K562 (cell line): ENCODE data around the gene NRM. TPM values are rescaled to one million over a fixed set of nuclear protein-coding genes. Genes with fewer than 3 reads are reported as not detected.

ENCODE experiments used
- HDAC8 ChIP-seq: fragments of 450-650 bp; IDR thresholded peaks from 2 replicates; pipeline ENCODE4 v1.6.1; 2016; ENCODE audit warnings: mild to moderate bottlenecking, missing genetic modification characterization, moderate library complexity, missing compliant biosample characterization
- JUND ChIP-seq, 2 experiments: IDR thresholded peaks; 2 replicates in 1 of 2; 3 replicates in 1 of 2; pipeline ENCODE4 v1.6.1; 2011; ENCODE audit warnings: borderline replicate concordance in 2 of 2, low read depth in 2 of 2, low read length in 2 of 2, improper control_type of control experiment in 1 of 2, missing biosample characterization in 1 of 2, missing genetic modification characterization in 1 of 2, missing genetic modification reagents in 1 of 2
- POLR2H ChIP-seq: IDR thresholded peaks from 2 replicates; pipeline ENCODE4 v1.6.1; 2016; ENCODE audit warnings: missing genetic modification characterization, low read depth, mild to moderate bottlenecking, control low read depth, missing compliant biosample characterization, moderate library complexity
- RAD21 ChIP-seq, 2 experiments: fragments of 250-450 bp in 1 of 2; fragments of 450-650 bp in 1 of 2; sonication (Bioruptor Pico) in 1 of 2; formaldehyde crosslinking in 1 of 2; IDR thresholded peaks in 1 of 2; conservative IDR thresholded peaks in 1 of 2; 2 replicates each; pipeline versions ENCODE4 v1.4.0 to v1.8.0; 2020 to 2022; ENCODE audit warnings: mild to moderate bottlenecking in 2 of 2, moderate library complexity in 1 of 2
- RBBP5 ChIP-seq: fragments of 200-600 bp; sonication (generic); IDR thresholded peaks from 2 replicates; pipeline ENCODE4 v1.6.1; 2012; ENCODE audit warnings: borderline replicate concordance, mild to moderate bottlenecking, low read length, control low read depth, inconsistent platforms; ENCODE audit not compliant: insufficient read depth, poor library complexity, severe bottlenecking
- RFX7 ChIP-seq: fragments of 250-450 bp; sonication (Bioruptor Pico); IDR thresholded peaks from 2 replicates; pipeline ENCODE4 v1.5.1; 2021; ENCODE audit warnings: mild to moderate bottlenecking
- ZBTB8A ChIP-seq: fragments of 450-650 bp; IDR thresholded peaks from 2 replicates; pipeline ENCODE4 v1.6.1; 2018; ENCODE audit warnings: mild to moderate bottlenecking, moderate library complexity; ENCODE audit not compliant: partially characterized antibody
- ZNF253 ChIP-seq: fragments of 250-450 bp; sonication (Bioruptor Pico); conservative IDR thresholded peaks from 2 replicates; pipeline ENCODE4 v1.6.1; 2021; ENCODE audit warnings: mild to moderate bottlenecking
- ZNF431 ChIP-seq: sonication (generic); formaldehyde crosslinking; IDR thresholded peaks from 2 replicates; pipeline ENCODE4 v1.8.0; 2022; ENCODE audit warnings: mild to moderate bottlenecking, missing genetic modification reagents
- ZNF57 ChIP-seq: fragments of 450-650 bp; formaldehyde crosslinking; IDR thresholded peaks from 2 replicates; pipeline ENCODE4 v1.4.0; 2020; ENCODE audit warnings: mild to moderate bottlenecking, moderate library complexity
- ZNF644 ChIP-seq: fragments of 200-800 bp; sonication (Bioruptor generic); IDR thresholded peaks from 2 replicates; pipeline ENCODE4 v1.6.1; 2016; ENCODE audit warnings: low read depth, missing genetic modification characterization, missing compliant biosample characterization
- ZNF696 ChIP-seq: fragments of 250-450 bp; sonication (Bioruptor Pico); conservative IDR thresholded peaks from 2 replicates; pipeline ENCODE4 v1.4.0; 2020; ENCODE audit warnings: mild to moderate bottlenecking, moderate library complexity
- polyA plus RNA-seq, 8 experiments: library from polyadenylated mRNA; depleted of rRNA in 4 of 8; stranded (reverse) in 5 of 8; unstranded in 3 of 8; fragments of >200 nt; fragmentation: Nextera tagmentation in 2 of 8; fragmentation: Illumina TruSeq in 1 of 8; extraction: Ambion mirVana in 2 of 8; extraction: Trizol in 1 of 8; gene quantifications; 2 replicates each; pipeline versions ENCODE4 v1.2.1 to v1.2.3, GENCODE V29; 2011 to 2014; ENCODE audit warnings: inconsistent platforms in 1 of 8, missing spikeins in 1 of 8
- total RNA-seq, 7 experiments: library from RNA; depleted of rRNA in 6 of 7; stranded (reverse); fragments of >200 nt in 6 of 7; fragmentation: Illumina TruSeq in 2 of 7; extraction: Trizol in 2 of 7; gene quantifications; 2 replicates each; pipeline versions ENCODE4 v1.2.1 to v1.2.3, GENCODE V29; 2011 to 2021; ENCODE audit warnings: low replicate concordance in 1 of 7
- TF ChIP-seq, protein P1 (sequence below): IDR thresholded peaks from 2 replicates; pipeline ENCODE4 v1.6.1; 2014; ENCODE audit warnings: antibody characterized with exemption
- TF ChIP-seq, protein P2 (sequence below): sonication (generic); formaldehyde crosslinking; IDR thresholded peaks from 2 replicates; pipeline ENCODE4 v1.8.1; 2023; ENCODE audit warnings: mild to moderate bottlenecking, missing genetic modification reagents
- TF ChIP-seq, protein P3 (sequence below): fragments of 450-650 bp; formaldehyde crosslinking; IDR thresholded peaks from 2 replicates; pipeline ENCODE4 v1.4.0; 2020; ENCODE audit warnings: mild to moderate bottlenecking, mixed read lengths
- TF ChIP-seq, protein P4 (sequence below), 2 experiments: fragments of 450-650 bp; IDR thresholded peaks; 2 replicates each; pipeline ENCODE4 v1.6.1; 2016
- TF ChIP-seq, protein P5 (sequence below): sonication (generic); formaldehyde crosslinking; IDR thresholded peaks from 2 replicates; pipeline ENCODE4 v1.8.0; 2022; ENCODE audit warnings: mild to moderate bottlenecking, missing genetic modification reagents
- TF ChIP-seq, protein P6 (sequence below): fragments of 250-450 bp; sonication (Bioruptor Pico); IDR thresholded peaks from 2 replicates; pipeline ENCODE4 v1.8.0; 2021; ENCODE audit warnings: borderline replicate concordance, mild to moderate bottlenecking, moderate library complexity; ENCODE audit not compliant: poor library complexity, severe bottlenecking

The NRM gene
- total and polyA plus RNA-seq, 9 of the 15 experiments (the other 6 are each of a cell fraction or from before 2014, with no cell fraction given) = 9.7 to 58.2 (median 18.1) TPM

DNA sequence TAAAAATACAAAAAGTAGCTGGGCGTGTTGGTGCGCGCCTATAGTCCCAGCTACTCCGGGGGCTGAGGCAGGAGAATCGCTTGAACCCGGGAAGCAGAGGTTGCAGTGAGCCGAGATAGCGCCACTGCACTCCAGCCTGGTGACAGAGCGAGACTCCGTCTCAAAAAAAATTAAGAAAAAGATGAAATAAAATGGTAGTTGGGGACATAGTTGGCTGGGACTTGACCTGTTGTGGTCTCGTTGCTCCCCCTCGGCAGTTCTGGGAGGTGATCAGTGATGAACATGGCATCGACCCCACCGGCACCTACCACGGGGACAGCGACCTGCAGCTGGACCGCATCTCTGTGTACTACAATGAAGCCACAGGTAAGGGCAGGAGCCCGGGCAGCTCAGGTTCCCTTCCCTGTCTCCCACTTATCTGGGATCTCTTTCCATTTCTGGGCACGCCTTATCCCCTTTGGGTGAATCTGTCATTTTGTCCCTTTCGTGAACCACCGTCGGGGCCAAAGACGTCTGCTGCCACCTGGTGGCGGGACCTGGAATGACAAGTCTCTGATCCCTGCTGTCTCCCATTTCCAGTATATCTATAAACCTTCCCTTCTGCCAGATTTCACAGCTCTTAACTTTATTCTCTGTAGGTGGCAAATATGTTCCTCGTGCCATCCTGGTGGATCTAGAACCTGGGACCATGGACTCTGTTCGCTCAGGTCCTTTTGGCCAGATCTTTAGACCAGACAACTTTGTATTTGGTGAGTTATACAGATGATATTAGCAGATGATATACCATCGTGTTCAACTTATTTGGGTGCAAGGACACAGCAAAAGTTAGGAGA lies 31.7 kb upstream of the NRM start (continued):
- TF ChIP-seq, protein P1, sequence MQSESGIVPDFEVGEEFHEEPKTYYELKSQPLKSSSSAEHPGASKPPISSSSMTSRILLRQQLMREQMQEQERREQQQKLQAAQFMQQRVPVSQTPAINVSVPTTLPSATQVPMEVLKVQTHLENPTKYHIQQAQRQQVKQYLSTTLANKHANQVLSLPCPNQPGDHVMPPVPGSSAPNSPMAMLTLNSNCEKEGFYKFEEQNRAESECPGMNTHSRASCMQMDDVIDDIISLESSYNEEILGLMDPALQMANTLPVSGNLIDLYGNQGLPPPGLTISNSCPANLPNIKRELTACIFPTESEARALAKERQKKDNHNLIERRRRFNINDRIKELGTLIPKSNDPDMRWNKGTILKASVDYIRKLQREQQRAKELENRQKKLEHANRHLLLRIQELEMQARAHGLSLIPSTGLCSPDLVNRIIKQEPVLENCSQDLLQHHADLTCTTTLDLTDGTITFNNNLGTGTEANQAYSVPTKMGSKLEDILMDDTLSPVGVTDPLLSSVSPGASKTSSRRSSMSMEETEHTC = no peak
- TF ChIP-seq ZNF644 (tag) = no peak
- TF ChIP-seq ZNF253 (CRISPR knock-in tag) = no peak
- TF ChIP-seq HDAC8 = no peak
- no peak for TF ChIP-seq ZNF696 (CRISPR knock-in tag)
- TF ChIP-seq POLR2H (tag) = no peak
- TF ChIP-seq, protein P2, sequence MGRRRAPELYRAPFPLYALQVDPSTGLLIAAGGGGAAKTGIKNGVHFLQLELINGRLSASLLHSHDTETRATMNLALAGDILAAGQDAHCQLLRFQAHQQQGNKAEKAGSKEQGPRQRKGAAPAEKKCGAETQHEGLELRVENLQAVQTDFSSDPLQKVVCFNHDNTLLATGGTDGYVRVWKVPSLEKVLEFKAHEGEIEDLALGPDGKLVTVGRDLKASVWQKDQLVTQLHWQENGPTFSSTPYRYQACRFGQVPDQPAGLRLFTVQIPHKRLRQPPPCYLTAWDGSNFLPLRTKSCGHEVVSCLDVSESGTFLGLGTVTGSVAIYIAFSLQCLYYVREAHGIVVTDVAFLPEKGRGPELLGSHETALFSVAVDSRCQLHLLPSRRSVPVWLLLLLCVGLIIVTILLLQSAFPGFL (CRISPR knock-in tag) = no peak
- no peak for TF ChIP-seq ZNF57
- TF ChIP-seq, protein P3, sequence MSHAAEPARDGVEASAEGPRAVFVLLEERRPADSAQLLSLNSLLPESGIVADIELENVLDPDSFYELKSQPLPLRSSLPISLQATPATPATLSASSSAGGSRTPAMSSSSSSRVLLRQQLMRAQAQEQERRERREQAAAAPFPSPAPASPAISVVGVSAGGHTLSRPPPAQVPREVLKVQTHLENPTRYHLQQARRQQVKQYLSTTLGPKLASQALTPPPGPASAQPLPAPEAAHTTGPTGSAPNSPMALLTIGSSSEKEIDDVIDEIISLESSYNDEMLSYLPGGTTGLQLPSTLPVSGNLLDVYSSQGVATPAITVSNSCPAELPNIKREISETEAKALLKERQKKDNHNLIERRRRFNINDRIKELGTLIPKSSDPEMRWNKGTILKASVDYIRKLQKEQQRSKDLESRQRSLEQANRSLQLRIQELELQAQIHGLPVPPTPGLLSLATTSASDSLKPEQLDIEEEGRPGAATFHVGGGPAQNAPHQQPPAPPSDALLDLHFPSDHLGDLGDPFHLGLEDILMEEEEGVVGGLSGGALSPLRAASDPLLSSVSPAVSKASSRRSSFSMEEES (CRISPR knock-in tag) = no peak
- TF ChIP-seq RFX7 (CRISPR knock-in tag) = 0 out of 2 replicates have a peak, but pooled peaks have one; percentile 30
- no peak for TF ChIP-seq ZBTB8A
- peak; percentile 68; the same call in 1 of the 2 replicates for TF ChIP-seq JUND (IDR thresholded peaks at IDR 0.05; ENCODE audit: borderline replicate concordance, low read depth, low read length)
- TF ChIP-seq JUND (tag; IDR thresholded peaks at IDR 0.05; ENCODE audit: borderline replicate concordance, low read depth, low read length) = peak; percentile 57; the same call in 1 of the 3 replicates
- no peak for TF ChIP-seq RBBP5
- TF ChIP-seq, protein P4, sequence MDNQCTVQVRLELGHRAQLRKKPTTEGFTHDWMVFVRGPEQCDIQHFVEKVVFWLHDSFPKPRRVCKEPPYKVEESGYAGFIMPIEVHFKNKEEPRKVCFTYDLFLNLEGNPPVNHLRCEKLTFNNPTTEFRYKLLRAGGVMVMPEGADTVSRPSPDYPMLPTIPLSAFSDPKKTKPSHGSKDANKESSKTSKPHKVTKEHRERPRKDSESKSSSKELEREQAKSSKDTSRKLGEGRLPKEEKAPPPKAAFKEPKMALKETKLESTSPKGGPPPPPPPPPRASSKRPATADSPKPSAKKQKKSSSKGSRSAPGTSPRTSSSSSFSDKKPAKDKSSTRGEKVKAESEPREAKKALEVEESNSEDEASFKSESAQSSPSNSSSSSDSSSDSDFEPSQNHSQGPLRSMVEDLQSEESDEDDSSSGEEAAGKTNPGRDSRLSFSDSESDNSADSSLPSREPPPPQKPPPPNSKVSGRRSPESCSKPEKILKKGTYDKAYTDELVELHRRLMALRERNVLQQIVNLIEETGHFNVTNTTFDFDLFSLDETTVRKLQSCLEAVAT (IDR thresholded peaks at IDR 0.05) = peak in 1 of 2 experiments; percentile 66; a peak in 3 of 4 replicates
- TF ChIP-seq, protein P5, sequence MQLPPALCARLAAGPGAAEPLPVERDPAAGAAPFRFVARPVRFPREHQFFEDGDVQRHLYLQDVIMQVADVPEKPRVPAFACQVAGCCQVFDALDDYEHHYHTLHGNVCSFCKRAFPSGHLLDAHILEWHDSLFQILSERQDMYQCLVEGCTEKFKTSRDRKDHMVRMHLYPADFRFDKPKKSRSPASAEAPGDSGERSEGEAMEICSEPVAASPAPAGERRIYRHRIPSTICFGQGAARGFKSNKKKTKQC (CRISPR knock-in tag) = 0 out of 2 replicates have a peak, but pooled peaks have one; percentile 45
- TF ChIP-seq, protein P6, sequence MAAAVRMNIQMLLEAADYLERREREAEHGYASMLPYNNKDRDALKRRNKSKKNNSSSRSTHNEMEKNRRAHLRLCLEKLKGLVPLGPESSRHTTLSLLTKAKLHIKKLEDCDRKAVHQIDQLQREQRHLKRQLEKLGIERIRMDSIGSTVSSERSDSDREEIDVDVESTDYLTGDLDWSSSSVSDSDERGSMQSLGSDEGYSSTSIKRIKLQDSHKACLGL (CRISPR knock-in tag) = no peak
- TF ChIP-seq ZNF431 (CRISPR knock-in tag) = no peak; the same call in 1 of the 2 replicates
- peak; percentile 91 to 95 for TF ChIP-seq RAD21 (CRISPR knock-in tag; conservative IDR thresholded peaks at IDR 0.05 in 1 of 2, IDR thresholded peaks at IDR 0.05 in 1 of 2)
